LNCaP clone FGC (cell line): ENCODE data around the gene CYP4F12.
"Not testable (repeated sequence)": the region's sequence is repeated elsewhere in the genome, so short reads cannot be mapped to it uniquely, and the experiment has no call there.

Experiments used
- DNase-seq: peaks from one replicate; pipeline ENCODE4 v3.0.0-alpha.2; 2011; ENCODE audit warnings: low read depth
- H3K4me3 ChIP-seq: 2 replicates; pipeline ENCODE4 v1.5.1; 2011; ENCODE audit warnings: mild to moderate bottlenecking, low read depth, low read length, control low read depth
- CTCF ChIP-seq: IDR thresholded peaks from 2 replicates; pipeline ENCODE4 v1.5.1; 2012; ENCODE audit warnings: mild to moderate bottlenecking; ENCODE audit not compliant: control insufficient read depth, insufficient read depth; ENCODE audit errors: extremely low read depth

Gene CYP4F12

GRCh38 chr19:15669891-15670290 lies 3.0 kb upstream of the CYP4F12 start:
- no peak for DNase-seq
- TF ChIP-seq CTCF, result no peak
- no peak overlapping the region for H3K4me3 ChIP-seq

- DNase-seq, result no peak
- no peak overlapping the region for H3K4me3 ChIP-seq
- no peak for TF ChIP-seq CTCF
These were observed 1.6 kb upstream of the CYP4F12 start for GRCh38 chr19:15671237-15671821.

GRCh38 chr19:15671891-15672579 lies 852 bp upstream of the CYP4F12 start:
- DNase-seq, result no peak
- no peak overlapping the region for H3K4me3 ChIP-seq
- TF ChIP-seq CTCF, result no peak

GRCh38 chr19:15673176-15673654 lies 328 bp downstream of the CYP4F12 start:
- TF ChIP-seq CTCF, result no peak
- DNase-seq, result no peak
- H3K4me3 ChIP-seq, result no peak overlapping the region

GRCh38 chr19:15675560-15675959 lies 2.7 kb downstream of the CYP4F12 start:
- TF ChIP-seq CTCF, result no peak
- no peak for DNase-seq
- H3K4me3 ChIP-seq, result no peak overlapping the region

- DNase-seq, result no peak
- no peak overlapping the region for H3K4me3 ChIP-seq
- TF ChIP-seq CTCF, result no peak
These were observed 6.2 kb downstream of the CYP4F12 start for GRCh38 chr19:15679089-15679488.

- not testable (repeated sequence) for DNase-seq, H3K4me3 ChIP-seq
These were observed 7.0 kb downstream of the CYP4F12 start for GRCh38 chr19:15679865-15680264.
